T-helper 1 cell (primary cell): Measurements from ENCODE around the gene ARHGAP6.
"Not testable (repeated sequence)": the region's sequence is repeated elsewhere in the genome, so short reads cannot be mapped to it uniquely, and the experiment has no call there.

ENCODE experiments used
- DNase-seq, 5 donors: peaks; one replicate each; pipeline ENCODE4 v3.0.0-alpha.2; 2012 to 2020

The ARHGAP6 gene

DNA sequence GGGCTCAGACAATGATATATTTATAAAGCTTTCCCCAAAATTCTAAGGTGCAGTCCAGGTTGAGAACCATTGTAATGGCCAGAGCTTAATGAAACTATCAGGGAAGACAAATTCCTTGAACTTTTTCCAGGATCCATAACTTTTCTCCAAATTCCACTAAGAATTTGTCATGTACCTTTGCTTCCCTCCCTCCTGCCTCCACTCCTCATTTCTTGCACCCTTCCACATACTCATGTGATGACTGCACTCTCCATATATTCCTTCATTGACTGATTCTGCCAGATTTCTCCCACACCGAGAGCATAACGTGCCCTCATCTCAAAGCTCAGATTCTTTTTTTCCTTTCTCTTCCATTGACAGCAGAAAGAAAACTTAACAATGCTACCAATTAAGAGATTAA, 393.4 kb downstream of the ARHGAP6 start:
- DNase-seq, result no peak

DNA sequence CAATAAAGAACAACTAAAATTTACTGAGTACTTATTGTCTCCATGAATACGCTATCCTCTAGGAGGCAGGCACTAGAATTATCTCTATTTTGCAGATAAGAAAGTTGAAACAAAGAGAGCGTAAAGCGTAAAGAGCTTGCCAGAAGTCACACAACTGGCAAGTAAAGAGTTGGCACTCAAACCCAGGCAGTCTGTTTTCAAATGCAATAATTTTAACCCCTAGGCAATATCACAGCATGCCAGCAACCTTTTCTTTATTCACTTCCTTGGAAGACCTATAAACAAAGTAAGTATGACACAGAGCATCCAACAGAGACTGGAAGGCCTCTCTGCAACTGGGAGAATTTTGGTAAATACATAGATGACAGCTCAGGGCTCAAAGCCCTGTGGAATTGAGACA, 395.7 kb downstream of the ARHGAP6 start:
- DNase-seq, result no peak

DNA sequence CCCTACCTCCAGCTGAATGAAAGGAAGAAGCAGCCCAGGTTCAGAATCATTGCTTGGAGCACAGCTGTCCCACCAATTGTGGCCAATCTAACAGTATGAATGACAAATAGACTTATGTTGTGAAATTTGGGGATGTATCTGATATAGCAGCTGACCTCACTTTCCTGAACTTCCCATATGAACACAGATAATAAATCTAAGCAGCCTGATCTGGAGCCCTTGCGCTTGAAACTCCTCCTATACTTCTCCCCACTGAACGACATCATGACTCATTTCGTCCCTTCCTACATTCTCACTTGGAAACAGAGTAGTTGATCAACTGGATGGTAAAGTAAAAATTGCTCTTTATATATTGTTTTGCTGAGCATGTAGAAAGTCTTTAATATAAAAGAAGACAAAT, 396.7 kb downstream of the ARHGAP6 start:
- DNase-seq, result no peak

DNA sequence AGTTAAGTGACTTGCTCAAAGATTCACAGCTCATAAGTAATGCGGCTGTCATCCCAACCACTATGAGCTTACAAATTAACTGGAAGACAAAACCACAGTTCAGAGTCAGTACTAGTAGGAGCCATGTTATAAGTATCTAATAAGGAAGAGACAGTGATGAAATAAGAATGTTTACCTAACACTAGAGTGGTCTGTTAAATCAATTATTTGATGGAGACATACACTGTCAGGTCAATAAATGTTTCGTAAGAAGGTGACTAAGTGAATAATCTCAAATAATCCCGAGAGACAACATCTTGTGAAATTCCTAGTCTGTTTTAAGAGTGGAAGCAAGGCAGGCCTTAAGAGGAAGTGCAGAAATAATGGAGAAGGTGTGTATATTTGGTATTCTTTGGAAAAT, 398.3 kb downstream of the ARHGAP6 start:
- no peak for DNase-seq

DNA sequence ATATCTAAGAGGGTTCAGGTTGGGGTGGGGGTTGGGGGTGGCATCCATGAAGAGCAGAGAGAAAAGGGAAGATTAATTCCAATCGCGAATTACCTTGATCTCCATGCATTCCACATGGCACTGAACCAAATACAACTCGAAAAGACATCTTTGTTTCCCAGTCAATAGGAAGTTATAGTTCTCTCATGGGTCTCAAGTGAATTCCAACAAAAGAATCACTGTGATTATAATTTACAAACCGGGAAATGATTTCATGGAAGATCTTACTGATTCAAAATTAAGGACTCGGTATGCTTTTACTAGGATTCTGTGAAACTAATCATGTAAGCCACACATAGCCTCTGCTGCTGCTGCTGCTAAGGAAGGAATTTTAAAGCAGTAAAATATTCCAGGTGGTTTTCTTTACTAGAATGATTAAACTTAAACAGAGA, 399.1 kb downstream of the ARHGAP6 start:
- no peak for DNase-seq

DNA sequence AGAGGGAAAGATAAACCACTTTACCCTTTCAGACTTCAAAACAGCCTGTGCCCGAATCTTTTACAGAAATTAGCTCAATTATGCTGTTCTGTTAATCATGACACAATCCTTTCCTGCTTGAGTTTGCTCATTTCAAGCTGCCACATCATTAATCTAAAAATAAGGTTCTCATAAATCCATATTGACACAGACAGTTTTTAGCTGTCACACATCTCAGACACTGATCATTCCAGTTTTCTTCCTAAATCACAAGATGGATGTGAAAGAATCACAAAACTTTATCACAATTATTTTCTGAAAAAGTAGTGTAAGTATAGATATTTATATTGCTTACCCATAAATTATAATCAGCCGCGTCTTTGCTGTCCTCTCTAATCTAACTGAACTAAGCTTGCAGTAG, 400.4 kb downstream of the ARHGAP6 start:
- no peak for DNase-seq

DNA sequence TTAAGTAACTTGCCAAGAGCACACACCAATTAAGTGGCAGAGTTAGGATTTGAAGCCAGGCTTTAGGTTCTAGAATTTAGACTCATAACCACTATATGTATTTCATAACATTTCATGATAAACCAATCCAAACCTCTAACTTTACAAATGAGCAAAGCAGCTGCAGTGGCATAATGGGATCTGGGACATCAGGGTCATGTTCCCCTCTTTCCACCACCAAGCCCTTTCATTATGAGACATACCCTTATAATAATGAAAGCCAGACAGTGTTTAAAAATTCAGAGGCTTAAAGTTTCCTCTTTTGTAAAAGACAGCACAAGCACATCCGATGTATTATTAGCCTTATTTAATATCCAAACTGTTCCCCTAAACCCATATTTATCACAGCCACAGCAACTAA, 400.8 kb downstream of the ARHGAP6 start:
- DNase-seq, result no peak

DNA sequence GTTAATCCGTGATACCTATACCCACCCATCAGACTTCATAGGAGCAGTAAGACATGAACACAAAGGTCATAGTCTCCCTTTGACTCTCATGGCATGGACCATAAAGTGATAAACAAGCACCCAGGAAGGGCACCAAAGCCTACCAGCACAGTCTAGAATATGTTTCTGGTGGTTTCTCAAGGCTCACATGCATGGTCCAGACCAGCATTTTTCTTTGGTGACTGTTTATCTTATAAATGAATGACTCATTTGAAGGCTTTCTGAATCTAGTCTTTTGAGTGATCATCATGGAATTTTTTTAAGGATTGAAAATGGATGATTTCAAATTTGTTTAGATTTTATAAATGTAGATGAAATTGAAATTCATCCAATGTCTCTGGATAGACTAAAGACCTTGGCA, 404.5 kb downstream of the ARHGAP6 start:
- DNase-seq, result no peak

DNA sequence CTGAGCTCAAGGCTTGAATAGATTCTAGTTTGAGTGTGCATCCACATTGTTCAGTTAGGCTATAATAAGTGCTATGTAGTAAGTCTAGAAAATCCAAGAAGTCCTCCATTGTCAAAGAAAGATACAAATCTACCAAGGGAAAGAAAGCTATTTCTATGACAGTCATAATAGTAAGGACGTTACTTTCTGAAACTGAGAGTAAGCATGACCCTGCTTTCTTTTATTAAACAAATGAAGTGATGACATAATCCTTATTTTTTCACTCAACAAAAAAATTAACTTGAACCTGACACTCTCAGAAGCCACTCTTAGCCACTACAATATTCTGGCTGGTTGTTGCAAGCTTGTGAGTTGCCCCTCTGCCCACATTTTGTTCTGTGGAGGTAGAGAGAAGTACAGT, 406.3 kb downstream of the ARHGAP6 start:
- DNase-seq, result no peak

DNA sequence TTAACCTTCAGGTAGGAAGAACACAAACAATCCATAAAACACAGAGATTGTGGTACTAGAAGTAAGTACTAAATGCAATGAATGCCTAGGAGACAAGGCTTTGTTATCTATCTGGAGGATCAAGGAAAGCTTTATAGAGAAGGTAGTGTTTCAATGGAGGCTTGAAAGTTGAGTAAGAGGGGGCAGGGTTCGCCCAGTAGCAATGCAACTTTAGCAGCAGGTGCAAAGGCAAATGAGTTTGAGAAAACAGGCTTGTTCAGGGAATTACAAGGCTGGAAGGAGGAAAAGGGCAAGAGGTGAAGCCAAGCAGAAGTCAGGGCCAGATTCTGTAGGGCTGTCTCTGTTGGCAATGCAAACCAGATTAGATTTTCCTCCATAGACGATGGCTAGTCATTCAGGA, 408.0 kb downstream of the ARHGAP6 start:
- DNase-seq, result no peak

DNA sequence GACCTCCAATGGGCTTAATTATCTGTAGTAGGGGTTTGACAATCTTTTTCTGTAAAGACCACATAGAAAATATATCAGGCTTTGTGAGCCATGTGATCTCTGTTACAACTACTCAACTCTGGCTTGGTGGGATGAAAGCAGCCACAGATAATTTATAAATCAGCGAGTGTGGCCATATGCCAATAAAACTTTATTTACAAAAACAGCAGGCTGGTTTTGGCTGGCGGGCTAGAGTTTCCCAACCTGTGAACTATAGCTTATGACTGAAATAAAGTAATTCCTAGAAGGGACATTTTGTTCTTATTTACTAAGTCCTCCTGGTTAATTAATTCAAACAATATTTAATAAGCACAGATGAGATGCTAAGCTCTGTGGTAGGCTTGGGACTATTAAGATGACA, 408.4 kb downstream of the ARHGAP6 start:
- no peak for DNase-seq

DNA sequence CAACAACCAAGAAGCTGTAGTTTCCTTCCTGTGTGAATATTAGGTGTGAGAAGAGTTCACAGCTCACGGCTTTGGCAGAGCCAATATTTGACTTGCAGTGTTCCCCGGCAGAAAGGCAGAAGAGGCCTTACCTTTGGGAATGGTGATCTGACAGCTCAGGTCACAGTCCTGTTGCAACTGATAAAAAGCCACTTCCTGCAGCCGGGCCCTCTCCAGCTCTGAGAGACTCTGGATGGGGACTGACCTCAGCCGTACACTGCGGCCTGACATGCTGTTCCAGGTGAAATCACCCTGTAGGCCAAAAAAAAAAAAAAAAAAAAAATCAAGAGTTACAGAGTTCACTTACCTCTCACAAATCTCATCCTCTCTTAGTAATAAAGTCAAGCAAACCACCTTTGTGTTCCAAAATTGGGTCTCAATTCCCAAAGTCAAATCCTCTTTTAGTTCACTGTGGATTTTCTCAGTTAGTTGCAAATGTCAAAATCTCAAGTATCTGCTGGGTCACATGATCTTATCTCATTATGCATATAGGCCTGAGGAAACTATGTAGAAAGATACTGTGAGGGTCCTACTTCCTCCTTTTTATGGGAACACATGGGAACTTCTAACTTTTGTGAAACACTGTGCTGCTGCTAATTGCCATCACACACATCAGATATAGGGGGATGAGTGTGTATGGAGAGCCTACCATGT, 411.2 kb downstream of the ARHGAP6 start:
- DNase-seq, result no peak

DNA sequence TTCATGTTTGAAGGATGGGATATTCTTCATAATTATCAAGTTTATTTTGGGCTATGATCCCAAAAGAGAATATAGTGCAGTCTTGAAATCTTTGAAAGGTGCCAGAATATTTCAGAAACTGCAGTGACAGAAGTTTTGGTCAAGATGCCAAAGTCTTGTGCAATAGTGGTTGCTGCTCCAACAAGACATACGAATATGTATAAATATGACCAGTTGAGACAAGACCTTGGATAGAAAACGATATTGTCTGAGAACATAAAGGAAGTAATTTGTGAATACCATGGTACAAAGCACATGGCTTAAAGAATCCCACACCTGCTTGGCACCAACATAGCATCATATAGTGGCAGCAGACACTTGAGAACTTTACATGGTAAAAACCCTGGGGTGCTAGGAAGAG, 421.1 kb downstream of the ARHGAP6 start:
- no peak for DNase-seq

DNA sequence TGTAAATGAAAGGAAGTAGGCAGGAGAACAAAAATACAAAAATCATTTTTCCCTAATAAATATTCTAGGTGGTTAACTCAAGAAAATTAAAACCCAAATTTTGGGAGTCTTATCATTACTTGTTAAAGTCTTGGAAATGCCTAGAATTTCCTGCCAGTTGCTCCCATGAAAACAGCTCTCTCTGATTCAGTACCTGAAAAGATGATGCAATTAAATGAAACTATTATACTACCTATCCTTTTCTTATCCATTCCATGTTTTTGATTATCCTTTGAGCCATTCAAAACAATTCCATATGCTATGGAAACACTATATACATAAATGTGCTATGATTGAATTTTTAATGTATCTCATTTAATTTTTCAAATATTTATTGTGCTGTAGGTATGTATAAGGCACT, 423.0 kb downstream of the ARHGAP6 start:
- DNase-seq, result no peak

DNA sequence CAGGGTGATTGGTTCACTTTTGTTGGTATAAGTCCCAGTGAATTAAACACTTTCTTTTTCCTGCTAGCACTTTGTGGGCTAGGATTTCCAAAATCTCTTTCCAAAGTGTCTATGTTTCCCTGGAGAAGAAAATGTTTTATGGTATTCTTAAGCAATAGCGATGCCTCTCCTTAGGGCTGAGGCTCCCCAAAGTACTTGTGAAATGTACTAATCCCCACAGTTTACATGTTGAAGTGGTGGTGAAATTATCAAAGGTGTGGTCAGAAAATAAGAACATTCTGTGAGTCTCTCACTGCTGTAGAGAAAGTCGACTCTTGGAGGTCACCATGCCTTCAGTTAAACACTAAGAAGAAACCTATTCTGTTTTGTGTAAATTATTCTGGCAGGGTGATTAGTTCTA, 424.0 kb downstream of the ARHGAP6 start:
- no peak for DNase-seq

DNA sequence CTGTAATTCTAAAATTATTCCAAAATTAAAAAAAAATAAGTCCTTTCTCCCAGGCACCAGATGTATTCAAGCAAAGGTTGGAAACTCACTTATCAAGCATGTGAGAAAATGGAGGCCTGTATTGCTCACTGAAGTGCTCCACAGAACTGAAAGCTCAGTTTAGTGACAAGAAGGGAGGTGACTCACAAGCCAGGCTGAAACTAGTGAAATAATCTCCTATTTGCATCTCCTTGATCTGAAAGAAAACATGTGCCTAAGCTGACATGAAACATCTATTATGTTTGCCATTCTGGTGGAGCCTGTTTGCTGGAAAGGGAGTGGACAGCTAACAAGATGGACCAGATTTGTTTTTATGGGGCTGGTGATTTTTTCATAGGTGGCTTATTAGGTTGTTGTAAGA, 426.5 kb downstream of the ARHGAP6 start:
- no peak for DNase-seq

DNA sequence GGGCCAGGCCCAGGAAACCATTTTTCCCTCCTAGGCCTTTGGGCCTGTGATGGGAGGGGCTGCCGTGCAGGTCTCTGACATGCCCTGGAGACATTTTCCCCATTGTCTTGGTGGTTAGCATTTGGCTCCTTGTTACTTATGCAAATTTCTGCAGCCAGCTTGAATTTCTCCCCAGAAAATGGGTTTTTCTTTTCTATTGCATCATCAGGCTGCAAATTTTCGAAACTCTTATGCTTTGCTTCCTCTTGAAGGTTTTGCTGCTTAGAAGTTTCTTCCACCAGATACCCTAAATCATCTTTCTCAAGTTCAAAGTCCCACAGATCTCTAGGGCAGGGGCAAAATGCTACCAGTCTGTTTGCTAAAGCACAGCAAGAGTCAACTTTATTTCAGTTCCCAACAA, 430.3 kb downstream of the ARHGAP6 start:
- DNase-seq, result not testable (repeated sequence)

DNA sequence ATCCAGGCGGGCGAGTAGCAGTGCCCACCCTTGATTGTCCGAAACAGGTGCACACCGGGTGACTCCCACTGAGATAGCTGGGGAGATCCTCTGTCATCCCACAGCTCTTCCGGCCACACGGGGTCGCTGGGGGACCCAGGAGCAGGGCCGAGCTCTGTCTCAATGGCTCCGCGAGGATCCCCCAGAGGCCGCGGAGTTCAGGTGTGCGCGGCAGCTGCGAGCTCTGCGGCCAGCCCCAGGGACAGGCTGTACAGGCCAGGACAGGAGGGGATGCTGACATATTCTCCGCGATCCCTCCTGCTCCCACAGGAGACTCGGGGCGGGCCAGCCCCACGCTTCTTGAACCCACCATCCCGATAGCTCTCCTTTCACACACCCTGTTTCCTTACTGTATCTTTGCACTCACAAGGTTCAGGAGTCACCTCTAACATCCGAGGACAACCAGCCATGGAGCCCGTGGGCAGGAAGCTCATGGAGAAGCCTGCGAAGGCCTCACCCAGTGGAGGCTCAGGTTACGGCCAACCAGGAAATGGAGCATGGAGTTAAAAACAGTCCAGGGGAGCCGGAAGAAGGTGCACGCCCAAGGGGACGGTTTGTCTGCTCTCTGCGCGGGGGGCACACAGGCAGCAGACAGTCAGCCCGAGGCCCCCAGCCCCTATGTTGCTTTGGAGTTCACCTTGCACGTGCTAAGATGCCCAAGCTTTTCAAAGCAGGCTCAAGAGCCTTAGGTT, 450.4 kb downstream of the ARHGAP6 start:
- no peak for DNase-seq

DNA sequence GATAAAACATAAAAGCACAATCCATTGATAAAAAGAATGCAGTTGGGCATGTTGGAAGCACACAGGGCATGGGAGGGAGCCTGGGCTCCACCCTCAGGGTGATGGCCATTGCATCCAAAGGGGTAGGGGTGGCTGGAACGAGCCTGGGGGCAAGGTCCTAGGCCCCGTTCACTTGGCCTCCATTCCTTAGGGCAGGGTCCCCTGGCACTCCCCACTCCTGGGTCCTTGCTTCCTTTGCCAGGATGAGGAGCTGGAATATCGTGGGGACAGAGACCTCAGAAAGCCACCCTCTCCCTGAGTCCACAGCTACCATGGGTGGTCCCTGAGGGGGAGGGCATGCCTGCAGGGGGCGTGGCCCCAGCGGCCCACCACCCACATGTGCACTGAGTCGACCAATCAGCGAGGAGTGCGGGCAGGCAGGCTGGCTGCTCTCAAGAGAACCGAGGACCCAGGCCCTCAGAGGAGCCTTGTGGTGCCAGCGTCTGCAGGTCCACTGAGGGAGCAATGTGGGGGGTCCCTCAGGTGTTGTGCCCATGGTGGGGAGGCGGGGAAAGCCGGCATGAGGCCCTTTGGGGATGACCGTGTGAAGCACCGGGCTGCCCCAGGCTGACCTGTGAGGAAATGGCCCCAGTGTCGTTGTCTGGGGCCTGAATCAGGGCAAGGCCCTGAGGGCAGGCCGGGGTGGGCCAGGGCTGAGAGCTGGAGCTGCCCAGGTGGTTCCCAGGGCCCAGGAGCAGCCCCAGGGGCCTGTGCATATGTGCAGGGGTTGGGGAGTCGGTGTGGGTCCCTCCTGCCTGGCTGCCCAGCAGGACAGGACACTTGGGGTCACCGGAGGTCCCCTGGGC, 451.2 kb downstream of the ARHGAP6 start:
- DNase-seq, result no peak

DNA sequence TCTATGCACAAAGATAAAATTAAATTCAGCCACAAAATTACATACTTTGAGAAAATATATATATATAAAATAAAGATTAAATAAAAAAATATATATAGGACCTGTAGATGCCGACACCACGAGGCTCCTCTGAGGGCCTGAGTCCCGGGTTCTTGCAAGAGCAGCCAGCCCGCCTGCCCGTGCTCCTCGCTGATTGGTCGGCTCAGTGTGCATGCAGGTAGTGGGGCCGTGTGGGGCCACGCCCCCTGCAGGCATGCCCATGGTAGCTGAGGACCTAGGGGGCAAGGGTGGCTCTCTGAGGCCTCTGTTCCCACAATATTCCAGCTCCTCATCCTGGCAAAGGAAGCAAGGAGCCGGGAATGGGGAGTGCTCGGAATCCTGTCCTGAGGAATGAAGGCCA, 453.0 kb downstream of the ARHGAP6 start:
- no peak for DNase-seq

DNA sequence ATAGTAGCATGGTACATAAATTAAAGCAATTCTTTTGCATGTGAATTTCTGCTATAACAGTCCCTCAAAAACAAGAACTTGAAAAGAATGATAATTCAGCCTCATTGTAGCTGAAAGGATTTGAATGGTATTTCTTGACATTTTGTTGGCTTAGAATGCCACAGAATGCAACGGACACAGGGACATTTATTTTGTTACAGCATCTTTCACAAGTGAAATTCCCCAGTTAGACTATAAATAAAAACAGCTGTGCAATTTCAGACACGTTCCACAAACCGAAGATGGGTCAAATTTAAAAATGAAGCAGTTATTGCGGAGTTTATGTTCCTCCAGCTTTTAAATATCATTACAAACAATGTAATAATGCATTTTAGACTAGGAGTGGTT, 455.3 kb downstream of the ARHGAP6 start:
- DNase-seq, result no peak

DNA sequence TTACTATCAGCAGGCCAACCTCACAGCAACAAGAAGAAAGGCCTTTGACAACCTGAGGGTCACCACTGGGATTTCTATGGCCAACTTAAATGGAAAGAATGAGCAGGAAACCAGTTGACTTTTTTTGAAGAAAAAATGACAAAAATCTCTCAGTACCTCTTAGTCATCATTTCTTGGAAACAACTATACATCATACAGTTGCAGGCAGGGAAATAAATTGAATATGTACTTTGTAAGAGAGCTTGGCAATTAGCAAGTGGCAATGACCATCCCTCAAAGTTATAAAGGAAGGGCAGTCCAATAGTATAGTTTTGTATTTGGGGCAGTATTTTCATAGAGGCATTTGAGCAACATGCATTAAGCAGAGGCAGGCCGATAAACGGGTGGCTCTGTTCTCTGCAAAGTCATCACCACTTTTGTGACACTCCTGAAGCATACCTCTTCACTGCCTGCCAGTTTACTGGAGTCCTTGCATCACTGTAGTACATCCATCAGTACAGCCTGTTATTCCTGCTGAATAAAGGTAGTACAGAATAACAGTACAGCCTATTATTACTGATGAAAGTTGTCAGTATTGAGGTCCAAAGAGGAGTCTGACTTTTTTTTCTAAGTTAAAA, 455.8 kb downstream of the ARHGAP6 start:
- no peak for DNase-seq

DNA sequence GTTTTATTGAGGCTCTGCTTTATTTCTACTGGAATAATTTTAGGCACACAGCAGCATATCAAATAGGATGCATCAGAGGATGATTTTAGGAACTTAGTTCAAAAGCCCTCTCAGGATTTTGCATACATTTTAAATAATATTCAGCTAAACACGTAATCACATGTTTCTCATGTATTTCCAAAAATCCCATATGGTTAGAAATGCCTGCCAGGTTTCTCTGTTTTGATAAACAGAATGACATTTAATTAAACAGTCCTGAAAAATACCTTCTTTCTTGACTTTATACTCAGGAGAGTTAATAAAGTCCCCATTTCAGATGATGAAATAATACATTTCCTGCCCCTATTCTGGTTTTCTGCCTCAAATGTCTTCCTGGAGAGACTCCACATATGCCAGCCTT, 459.0 kb downstream of the ARHGAP6 start:
- DNase-seq, result no peak
